Mammary epithelial cell (primary cell): Measurements from ENCODE around the gene TPCN1.

Experiments
- EZH2 ChIP-seq: IDR thresholded peaks from 2 replicates; pipeline ENCODE4 v1.6.1; 2012; ENCODE audit warnings: low read length, inconsistent platforms, borderline replicate concordance
- TF ChIP-seq, protein P1 (sequence below), 2 donors: IDR thresholded peaks in 1 of 2; conservative IDR thresholded peaks in 1 of 2; 2 replicates each; pipeline ENCODE4 v1.5.1; 2011 to 2012; ENCODE audit warnings: inconsistent platforms in 2 of 2, low read length in 2 of 2, mild to moderate bottlenecking in 2 of 2, control low read depth in 1 of 2, low read depth in 1 of 2; ENCODE audit not compliant: insufficient read depth in 1 of 2; ENCODE audit errors: extremely low read depth in 1 of 2

DNA sequence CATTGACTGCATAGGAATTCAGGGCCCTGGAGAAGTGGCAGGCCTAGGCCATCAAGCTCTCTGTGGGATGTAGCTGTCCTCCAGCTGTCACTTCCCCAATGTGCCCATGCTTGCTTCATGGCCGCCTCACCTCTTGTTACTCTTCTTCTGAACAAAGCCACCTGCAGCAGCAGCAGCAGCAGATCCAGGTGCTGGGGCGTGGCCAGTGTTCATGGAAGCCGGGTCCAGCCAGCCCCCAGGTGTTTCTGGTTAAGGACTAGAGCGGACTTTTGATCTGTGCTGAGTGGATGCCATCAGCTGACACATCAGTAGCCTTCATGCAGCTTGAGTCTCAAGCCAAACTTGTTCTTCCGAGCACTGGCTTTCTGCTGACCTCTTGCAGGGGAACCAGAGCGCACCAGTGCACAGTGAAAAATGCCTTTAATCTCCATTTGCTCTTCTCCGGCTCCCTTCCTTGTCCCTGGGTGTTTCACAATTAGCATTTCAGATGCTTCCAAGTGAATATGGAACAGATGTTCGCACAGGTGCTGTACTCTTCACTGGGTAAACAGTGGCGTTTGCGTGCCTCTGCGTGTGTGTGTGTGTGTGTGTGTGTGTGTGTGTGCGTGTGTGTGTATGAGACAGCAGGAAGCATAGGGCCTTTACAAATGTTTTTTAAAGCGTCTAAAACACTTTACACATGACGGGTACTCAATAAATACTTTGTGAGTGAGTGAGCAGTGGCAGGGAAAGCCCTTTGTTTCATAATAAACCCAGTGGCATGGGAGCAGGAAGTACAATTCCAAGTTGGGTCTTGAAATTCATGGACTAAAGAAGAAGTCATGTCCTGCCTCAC lies 20.1 kb downstream of the TPCN1 start:
- TF ChIP-seq, protein P1, sequence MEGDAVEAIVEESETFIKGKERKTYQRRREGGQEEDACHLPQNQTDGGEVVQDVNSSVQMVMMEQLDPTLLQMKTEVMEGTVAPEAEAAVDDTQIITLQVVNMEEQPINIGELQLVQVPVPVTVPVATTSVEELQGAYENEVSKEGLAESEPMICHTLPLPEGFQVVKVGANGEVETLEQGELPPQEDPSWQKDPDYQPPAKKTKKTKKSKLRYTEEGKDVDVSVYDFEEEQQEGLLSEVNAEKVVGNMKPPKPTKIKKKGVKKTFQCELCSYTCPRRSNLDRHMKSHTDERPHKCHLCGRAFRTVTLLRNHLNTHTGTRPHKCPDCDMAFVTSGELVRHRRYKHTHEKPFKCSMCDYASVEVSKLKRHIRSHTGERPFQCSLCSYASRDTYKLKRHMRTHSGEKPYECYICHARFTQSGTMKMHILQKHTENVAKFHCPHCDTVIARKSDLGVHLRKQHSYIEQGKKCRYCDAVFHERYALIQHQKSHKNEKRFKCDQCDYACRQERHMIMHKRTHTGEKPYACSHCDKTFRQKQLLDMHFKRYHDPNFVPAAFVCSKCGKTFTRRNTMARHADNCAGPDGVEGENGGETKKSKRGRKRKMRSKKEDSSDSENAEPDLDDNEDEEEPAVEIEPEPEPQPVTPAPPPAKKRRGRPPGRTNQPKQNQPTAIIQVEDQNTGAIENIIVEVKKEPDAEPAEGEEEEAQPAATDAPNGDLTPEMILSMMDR (conservative IDR thresholded peaks at IDR 0.05 in 1 of 2, IDR thresholded peaks at IDR 0.05 in 1 of 2; ENCODE audit: extremely low read depth in 1 of 2, insufficient read depth in 1 of 2, low read depth in 1 of 2, low read length in 2 of 2) = no peak
- TF ChIP-seq EZH2 = no peak
